ENCODE results near the gene USP54. TPM values are rescaled to one million over a fixed set of nuclear protein-coding genes. Genes with fewer than 3 reads are reported as not detected.
A peak's percentile ranks its signal among the peaks of the same experiment; 100 is the strongest.

Gene USP54
- total RNA-seq, 4 donors from 2014 or later = 96.6 to 172 (median 125) TPM

GRCh38 chr10:73494213-73494612, 96.9 kb downstream of the USP54 start:
- TF ChIP-seq CTCF (IDR thresholded peaks at IDR 0.05) = no peak
- TF ChIP-seq POLR2A (IDR thresholded peaks at IDR 0.05) = no peak
- TF ChIP-seq EP300 (IDR thresholded peaks at IDR 0.05) = no peak
- peaks cover 0 to 23% (median 0%) of the 10 kb centered on the region in 3 donors for H3K36me3 ChIP-seq
- peak overlapping the region in 3 of 4 donors; percentile 82 to 93 (median 91) for H3K4me3 ChIP-seq
- H3K9me3 ChIP-seq = no peaks in the 10 kb centered on the region
- 87 to 92% methylated on average over 15 of the region's 15 CpGs for WGBS, 2 donors
- H3K4me1 ChIP-seq = peaks cover 0 to 59% (median 30%) of the 10 kb centered on the region in 4 donors
- DNase-seq (ENCODE audit: low spot score in 2 of 2) = no peak
- H3K27me3 ChIP-seq = no peaks in the 10 kb centered on the region
- H3K27ac ChIP-seq = peak overlapping the region in 2 of 4 donors; percentile 93 to 97

- peaks cover 0 to 59% (median 30%) of the 10 kb centered on the region in 4 donors for H3K4me1 ChIP-seq
These were observed 97.4 kb downstream of the USP54 start for GRCh38 chr10:73493781-73494180.

GRCh38 chr10:73486601-73487000, 104.5 kb downstream of the USP54 start:
- no peak overlapping the region for H3K27ac ChIP-seq
- peaks cover 0 to 27% (median 2%) of the 10 kb centered on the region in 4 donors for H3K4me1 ChIP-seq
- peaks cover 0 to 20% (median 0%) of the 10 kb centered on the region in 3 donors for H3K36me3 ChIP-seq
- H3K27me3 ChIP-seq = no peaks in the 10 kb centered on the region
- no peak for TF ChIP-seq CTCF (IDR thresholded peaks at IDR 0.05)
- no peak for TF ChIP-seq POLR2A (IDR thresholded peaks at IDR 0.05)
- no peak for TF ChIP-seq EP300 (IDR thresholded peaks at IDR 0.05)
- H3K4me3 ChIP-seq = no peak overlapping the region
- no peak for DNase-seq (ENCODE audit: low spot score in 2 of 2)
- no peaks in the 10 kb centered on the region for H3K9me3 ChIP-seq
- WGBS, 2 donors = 95 to 98% methylated on average over 4 of the region's 4 CpGs

More at GRCh38 chr10:73493781-73494180, 97.4 kb downstream of the USP54 start:
- H3K36me3 ChIP-seq = peaks cover 0 to 18% (median 0%) of the 10 kb centered on the region in 3 donors
- H3K9me3 ChIP-seq = no peaks in the 10 kb centered on the region
- H3K27me3 ChIP-seq = no peaks in the 10 kb centered on the region
- TF ChIP-seq CTCF (IDR thresholded peaks at IDR 0.05) (no peak), POLR2A (IDR thresholded peaks at IDR 0.05) (no peak)
- H3K27ac ChIP-seq = peak overlapping the region in 2 of 4 donors; percentile 20 to 29
- no peak for DNase-seq (ENCODE audit: low spot score in 2 of 2)
- WGBS, 2 donors = 19 to 23% methylated on average over 2 of the region's 2 CpGs
- peak overlapping the region in 2 of 4 donors; percentile 91 to 93 for H3K4me3 ChIP-seq

- 40 to 48% methylated on average over 1 of the region's 1 CpG for WGBS, 2 donors
- Histone ChIP-seq H3K27me3 (no peaks in the 10 kb centered on the region), H3K4me1 (peaks cover 0 to 17% (median under 1%) of the 10 kb centered on the region in 4 donors), H3K27ac (no peak overlapping the region), H3K9me3 (no peaks in the 10 kb centered on the region), H3K36me3 (peaks cover 0 to 20% (median 0%) of the 10 kb centered on the region in 3 donors), H3K4me3 (no peak overlapping the region)
- DNase-seq (ENCODE audit: low spot score in 2 of 2) = no peak
- TF ChIP-seq CTCF (IDR thresholded peaks at IDR 0.05) = no peak
- TF ChIP-seq POLR2A (IDR thresholded peaks at IDR 0.05) = no peak
- no peak for TF ChIP-seq EP300 (IDR thresholded peaks at IDR 0.05)
These were observed 105.8 kb downstream of the USP54 start for GRCh38 chr10:73485320-73485719.

GRCh38 chr10:73480158-73480557, 111.0 kb downstream of the USP54 start:
- Histone ChIP-seq H3K4me3 (no peak overlapping the region), H3K27ac (no peak overlapping the region), H3K4me1 (peaks cover 0 to 2% (median 0%) of the 10 kb centered on the region in 4 donors), H3K9me3 (no peaks in the 10 kb centered on the region), H3K27me3 (no peaks in the 10 kb centered on the region), H3K36me3 (peaks cover 0 to 54% (median 4%) of the 10 kb centered on the region in 3 donors)
- DNase-seq (ENCODE audit: low spot score in 2 of 2) = no peak
- no peak for TF ChIP-seq CTCF (IDR thresholded peaks at IDR 0.05)
- TF ChIP-seq EP300 (IDR thresholded peaks at IDR 0.05) = no peak
- no peak for TF ChIP-seq POLR2A (IDR thresholded peaks at IDR 0.05)
- WGBS, 2 donors = 80 to 88% methylated on average over 7 of the region's 7 CpGs

All from tibial nerve (tissue), 4 donors.